ENCODE data around the gene BPIFB1.

Gene BPIFB1

GRCh38 chr20:33298391-33298790 is 15.4 kb downstream of the BPIFB1 start:
- no peak for DNase-seq (ENCODE audit: low read depth)

GRCh38 chr20:33299111-33299603 is 16.1 kb downstream of the BPIFB1 start:
- peak; percentile 26 for DNase-seq (ENCODE audit: low read depth)

- peak; percentile 17 for DNase-seq (ENCODE audit: low read depth)
Measured at GRCh38 chr20:33301192-33301930, 18.3 kb downstream of the BPIFB1 start.

- no peak for DNase-seq (ENCODE audit: low read depth)
Measured at GRCh38 chr20:33303595-33303994, 20.6 kb downstream of the BPIFB1 start.

GRCh38 chr20:33304046-33304445 is 21.0 kb downstream of the BPIFB1 start:
- no peak for DNase-seq (ENCODE audit: low read depth)

GRCh38 chr20:33305589-33306057 is 22.6 kb downstream of the BPIFB1 start:
- DNase-seq (ENCODE audit: low read depth): peak; percentile 28

- DNase-seq (ENCODE audit: low read depth): no peak
Measured at GRCh38 chr20:33306228-33306627, 23.2 kb downstream of the BPIFB1 start.

- no peak for DNase-seq (ENCODE audit: low read depth)
Measured at GRCh38 chr20:33306807-33307206, 23.8 kb downstream of the BPIFB1 start.

GRCh38 chr20:33308668-33309067 is 25.7 kb downstream of the BPIFB1 start:
- no peak for DNase-seq (ENCODE audit: low read depth)

GRCh38 chr20:33309631-33310030 is 26.6 kb downstream of the BPIFB1 start:
- no peak for DNase-seq (ENCODE audit: low read depth)

- no peak for DNase-seq (ENCODE audit: low read depth)
Measured at GRCh38 chr20:33310327-33310899, 27.4 kb downstream of the BPIFB1 start.

GRCh38 chr20:33311011-33311410 is 28.0 kb downstream of the BPIFB1 start:
- DNase-seq (ENCODE audit: low read depth): no peak

GRCh38 chr20:33311996-33312395 is 29.0 kb downstream of the BPIFB1 start:
- DNase-seq (ENCODE audit: low read depth): no peak

GRCh38 chr20:33312583-33312982 is 29.6 kb downstream of the BPIFB1 start:
- no peak for DNase-seq (ENCODE audit: low read depth)

GRCh38 chr20:33313686-33314314 is 30.8 kb downstream of the BPIFB1 start:
- no peak for DNase-seq (ENCODE audit: low read depth)

GRCh38 chr20:33316343-33316742 is 33.3 kb downstream of the BPIFB1 start:
- DNase-seq (ENCODE audit: low read depth): no peak

GRCh38 chr20:33316958-33317357 is 33.9 kb downstream of the BPIFB1 start:
- DNase-seq (ENCODE audit: low read depth): no peak

GRCh38 chr20:33317424-33318095 is 34.5 kb downstream of the BPIFB1 start:
- no peak for DNase-seq (ENCODE audit: low read depth)

GRCh38 chr20:33318096-33318429 is 35.0 kb downstream of the BPIFB1 start:
- no peak for DNase-seq (ENCODE audit: low read depth)

- DNase-seq (ENCODE audit: low read depth): no peak
Measured at GRCh38 chr20:33320006-33320405, 37.0 kb downstream of the BPIFB1 start.

GRCh38 chr20:33322456-33322855 is 39.4 kb downstream of the BPIFB1 start:
- DNase-seq (ENCODE audit: low read depth): no peak

- no peak for DNase-seq (ENCODE audit: low read depth)
Measured at GRCh38 chr20:33323236-33323635, 40.2 kb downstream of the BPIFB1 start.

GRCh38 chr20:33325350-33325749 is 42.3 kb downstream of the BPIFB1 start:
- DNase-seq (ENCODE audit: low read depth): no peak

All from iris pigment epithelial cell (primary cell).